Measurements from ENCODE around the gene C5orf22.

C5orf22 gene

DNA sequence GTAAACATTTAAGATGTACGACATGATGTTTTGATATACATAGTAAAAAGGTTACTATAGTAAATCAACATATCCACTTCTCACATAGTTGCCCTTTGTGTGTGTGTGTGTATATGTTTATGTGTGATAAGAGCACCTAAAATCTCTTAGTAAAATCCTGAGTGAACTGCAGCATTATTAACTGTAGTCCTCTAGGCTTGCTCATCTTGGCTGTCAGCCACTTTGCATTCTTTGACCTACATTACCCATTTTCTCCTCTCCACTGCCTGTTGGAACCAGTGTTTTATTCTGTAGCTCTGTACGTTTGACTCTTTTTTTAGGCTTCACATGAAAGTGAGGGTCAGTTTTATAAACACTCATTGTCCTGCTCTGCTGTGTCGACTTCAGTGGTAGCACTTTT is 24.4 kb downstream of the C5orf22 start:
- no peak for TF ChIP-seq CTCF (IDR thresholded peaks at IDR 0.05)

DNA sequence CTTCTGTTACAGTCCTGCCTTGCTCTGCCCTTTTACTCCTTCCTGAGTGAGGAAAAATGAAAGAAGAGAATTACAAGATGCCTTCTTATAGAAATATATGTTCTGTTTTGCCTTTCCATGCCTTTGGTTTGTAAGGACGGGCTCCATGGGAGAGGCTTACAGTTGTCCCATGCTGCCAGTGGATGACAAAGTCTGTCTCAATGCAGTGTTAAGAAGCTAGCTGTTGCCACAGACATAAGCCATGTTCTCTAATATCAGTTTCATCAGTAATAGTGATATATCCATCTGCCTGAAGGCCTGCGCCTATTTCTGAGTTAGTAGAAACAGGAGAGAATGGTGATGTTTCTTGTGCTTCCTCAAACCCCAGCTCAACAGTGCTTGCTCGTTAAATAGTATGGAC is 27.8 kb downstream of the C5orf22 start:
- TF ChIP-seq CTCF (IDR thresholded peaks at IDR 0.05), result no peak

DNA sequence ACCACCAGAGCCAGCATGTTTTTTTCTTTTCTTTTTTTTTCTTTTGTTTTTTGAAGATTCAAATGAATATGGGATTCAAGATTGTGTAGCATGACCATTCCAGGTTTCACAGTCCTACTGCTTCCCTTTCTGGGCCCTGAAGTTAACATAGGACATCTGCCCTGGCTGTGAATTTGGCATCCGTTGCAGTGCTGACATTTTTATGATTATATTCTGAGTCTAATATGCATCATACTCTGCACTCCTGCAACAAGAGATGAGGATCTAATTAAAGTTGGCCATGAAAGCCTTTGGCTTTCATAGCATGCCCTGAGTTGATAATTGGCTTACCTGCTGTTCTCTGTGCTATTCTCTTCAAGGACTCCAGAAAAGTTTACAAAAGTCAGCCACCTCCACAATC is 29.8 kb downstream of the C5orf22 start:
- no peak for TF ChIP-seq CTCF (IDR thresholded peaks at IDR 0.05)

DNA sequence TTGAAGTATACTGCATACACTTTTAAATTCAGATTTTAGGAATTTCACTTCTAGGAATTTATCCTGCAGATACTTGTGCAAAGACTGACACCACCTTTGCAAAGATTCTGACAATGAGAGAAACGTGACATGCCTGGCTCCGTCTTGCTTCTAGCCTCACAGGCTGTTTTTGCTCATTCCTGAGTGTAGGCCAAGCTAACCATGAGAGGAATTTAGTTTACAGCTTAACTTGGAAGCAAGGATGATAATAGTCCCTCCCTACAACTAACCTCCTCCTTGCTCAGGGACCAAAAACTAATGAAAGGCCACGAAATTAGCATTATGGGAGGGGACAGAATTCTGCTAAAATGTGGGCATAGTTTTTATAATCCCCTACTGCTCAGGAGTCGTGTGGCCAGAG is 31.1 kb downstream of the C5orf22 start:
- no peak for TF ChIP-seq CTCF (IDR thresholded peaks at IDR 0.05)

GRCh38 chr5:31568302-31568835 is 36.3 kb downstream of the C5orf22 start:
- no peak for TF ChIP-seq CTCF (IDR thresholded peaks at IDR 0.05)

DNA sequence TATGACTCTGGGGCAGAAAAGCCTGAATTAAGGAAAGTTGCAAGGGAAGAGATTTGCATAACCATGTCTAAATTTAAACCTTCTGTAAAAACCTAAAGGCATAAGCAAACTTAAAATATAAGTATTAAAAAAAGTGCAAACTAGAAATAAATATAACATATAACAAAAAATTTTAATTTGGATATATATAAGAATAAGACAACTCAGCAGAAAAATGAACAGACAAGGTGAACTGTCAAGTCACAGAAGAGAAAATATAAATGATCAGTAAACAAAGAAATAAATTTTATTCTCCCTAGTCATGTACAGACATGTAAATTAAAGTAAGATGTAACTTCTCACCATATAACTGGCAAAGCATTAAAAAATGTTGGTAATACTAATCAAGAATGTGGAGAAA is 37.0 kb downstream of the C5orf22 start:
- no peak for TF ChIP-seq CTCF (IDR thresholded peaks at IDR 0.05)

DNA sequence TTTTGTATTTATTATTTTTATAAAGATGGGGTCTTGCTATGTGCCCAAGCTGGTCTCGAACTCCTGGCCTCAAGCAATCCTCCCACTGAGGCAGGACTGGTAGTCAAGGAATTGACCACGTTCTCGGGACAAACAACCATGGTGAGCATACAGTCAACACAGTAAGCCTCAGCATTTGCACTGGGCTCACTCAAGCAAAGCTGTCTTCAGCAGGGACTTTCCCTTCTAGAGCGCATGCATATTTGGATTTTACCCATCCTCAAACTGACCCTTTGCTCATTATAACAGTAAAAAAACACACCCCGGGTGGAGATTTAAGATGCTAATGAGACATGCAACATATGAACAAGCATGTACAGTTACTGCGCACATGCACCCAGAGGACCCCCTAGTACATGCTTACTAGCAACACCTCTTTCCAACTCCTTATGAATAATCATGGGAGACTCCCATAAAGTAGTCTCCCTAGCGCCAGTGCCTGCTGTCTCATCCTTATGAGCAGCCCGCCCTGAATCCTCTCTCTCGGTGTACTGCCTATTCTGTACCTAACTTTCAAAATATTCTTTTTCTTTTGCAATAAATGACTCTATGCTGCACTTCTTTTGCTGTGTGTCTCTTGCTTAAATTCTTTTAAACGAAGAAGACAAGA is 41.5 kb downstream of the C5orf22 start:
- TF ChIP-seq CTCF (IDR thresholded peaks at IDR 0.05), result no peak

DNA sequence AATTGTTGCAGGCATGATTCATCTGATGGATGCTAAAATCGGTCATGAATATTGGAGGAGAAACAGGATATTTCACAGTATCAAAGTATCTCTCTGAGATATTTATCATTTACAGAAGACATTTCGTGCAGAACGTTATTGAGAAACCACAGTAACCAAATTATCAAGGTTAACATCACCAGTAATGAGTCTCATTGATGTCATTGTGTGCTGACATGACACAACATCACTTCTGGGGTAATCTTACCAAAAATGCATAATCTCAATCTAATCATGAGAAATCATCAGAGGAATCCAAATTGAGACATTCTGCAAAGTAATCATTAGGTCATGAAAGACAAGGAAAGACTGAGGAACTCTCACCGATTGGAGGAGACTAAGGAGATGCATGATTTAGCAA is 42.7 kb downstream of the C5orf22 start:
- TF ChIP-seq CTCF (IDR thresholded peaks at IDR 0.05), result no peak

Measured in LNCAP (cell line).